ENCODE measurements around the gene HMGN4.

The HMGN4 gene

GRCh38 chr6:26588965-26589364 lies 50.8 kb downstream of the HMGN4 start:
- Histone ChIP-seq H3K4me3 (ENCODE audit: low read depth, low read length) (no peak overlapping the region), H3K36me3 (ENCODE audit: control insufficient read depth, insufficient read depth, low read length) (no peaks in the 10 kb centered on the region), H3K9me3 (ENCODE audit: control insufficient read depth, insufficient read depth, low read length) (no peaks in the 10 kb centered on the region), H3K27ac (ENCODE audit: low read depth, low read length) (no peak overlapping the region), H3K27me3 (ENCODE audit: control insufficient read depth, insufficient read depth, low read length) (no peaks in the 10 kb centered on the region), H3K4me1 (ENCODE audit: control insufficient read depth, insufficient read depth, low read length) (no peaks in the 10 kb centered on the region), H3K9ac (ENCODE audit: low read depth, low read length) (no peak overlapping the region)

GRCh38 chr6:26592649-26593048 lies 54.5 kb downstream of the HMGN4 start:
- Histone ChIP-seq H3K4me3 (ENCODE audit: low read depth, low read length) (no peak overlapping the region), H3K27ac (ENCODE audit: low read depth, low read length) (no peak overlapping the region), H3K36me3 (ENCODE audit: control insufficient read depth, insufficient read depth, low read length) (no peaks in the 10 kb centered on the region), H3K9me3 (ENCODE audit: control insufficient read depth, insufficient read depth, low read length) (no peaks in the 10 kb centered on the region), H3K4me1 (ENCODE audit: control insufficient read depth, insufficient read depth, low read length) (peaks cover 4% of the 10 kb centered on the region; the same call in 1 of the 2 replicates), H3K9ac (ENCODE audit: low read depth, low read length) (no peak overlapping the region), H3K27me3 (ENCODE audit: control insufficient read depth, insufficient read depth, low read length) (no peaks in the 10 kb centered on the region)

GRCh38 chr6:26593278-26594130 lies 55.3 kb downstream of the HMGN4 start:
- no peaks in the 10 kb centered on the region for H3K27me3 ChIP-seq (ENCODE audit: control insufficient read depth, insufficient read depth, low read length)
- H3K9me3 ChIP-seq (ENCODE audit: control insufficient read depth, insufficient read depth, low read length): no peaks in the 10 kb centered on the region
- H3K9ac ChIP-seq (ENCODE audit: low read depth, low read length): no peak overlapping the region
- H3K4me1 ChIP-seq (ENCODE audit: control insufficient read depth, insufficient read depth, low read length): peaks cover 4% of the 10 kb centered on the region; the same call in 1 of the 2 replicates
- H3K36me3 ChIP-seq (ENCODE audit: control insufficient read depth, insufficient read depth, low read length): peaks cover 5% of the 10 kb centered on the region
- H3K27ac ChIP-seq (ENCODE audit: low read depth, low read length): no peak overlapping the region
- H3K4me3 ChIP-seq (ENCODE audit: low read depth, low read length): peak overlapping the region; percentile 93

- no peaks in the 10 kb centered on the region for H3K27me3 ChIP-seq (ENCODE audit: control insufficient read depth, insufficient read depth, low read length)
- peak overlapping the region; percentile 93 for H3K4me3 ChIP-seq (ENCODE audit: low read depth, low read length)
- no peak overlapping the region for H3K9ac ChIP-seq (ENCODE audit: low read depth, low read length)
- peaks cover 4% of the 10 kb centered on the region; the same call in 1 of the 2 replicates for H3K4me1 ChIP-seq (ENCODE audit: control insufficient read depth, insufficient read depth, low read length)
- H3K9me3 ChIP-seq (ENCODE audit: control insufficient read depth, insufficient read depth, low read length): no peaks in the 10 kb centered on the region
- peaks cover 10% of the 10 kb centered on the region for H3K36me3 ChIP-seq (ENCODE audit: control insufficient read depth, insufficient read depth, low read length)
- no peak overlapping the region for H3K27ac ChIP-seq (ENCODE audit: low read depth, low read length)
These were observed 55.9 kb downstream of the HMGN4 start for GRCh38 chr6:26594131-26594498.

GRCh38 chr6:26594730-26595632 lies 56.8 kb downstream of the HMGN4 start:
- Histone ChIP-seq H3K27me3 (ENCODE audit: control insufficient read depth, insufficient read depth, low read length) (no peaks in the 10 kb centered on the region), H3K9me3 (ENCODE audit: control insufficient read depth, insufficient read depth, low read length) (no peaks in the 10 kb centered on the region), H3K9ac (ENCODE audit: low read depth, low read length) (no peak overlapping the region), H3K4me3 (ENCODE audit: low read depth, low read length) (peak overlapping the region; percentile 93), H3K27ac (ENCODE audit: low read depth, low read length) (peak overlapping the region; percentile 82), H3K4me1 (ENCODE audit: control insufficient read depth, insufficient read depth, low read length) (peaks cover 4% of the 10 kb centered on the region; the same call in 1 of the 2 replicates), H3K36me3 (ENCODE audit: control insufficient read depth, insufficient read depth, low read length) (peaks cover 18% of the 10 kb centered on the region)

GRCh38 chr6:26595669-26596269 lies 57.6 kb downstream of the HMGN4 start:
- no peak overlapping the region for H3K9ac ChIP-seq (ENCODE audit: low read depth, low read length)

More at GRCh38 chr6:26595669-26596269, 57.6 kb downstream of the HMGN4 start:
- Histone ChIP-seq H3K4me3 (ENCODE audit: low read depth, low read length) (peak overlapping the region; percentile 93), H3K4me1 (ENCODE audit: control insufficient read depth, insufficient read depth, low read length) (peaks cover 4% of the 10 kb centered on the region; the same call in 1 of the 2 replicates), H3K36me3 (ENCODE audit: control insufficient read depth, insufficient read depth, low read length) (peaks cover 21% of the 10 kb centered on the region), H3K27ac (ENCODE audit: low read depth, low read length) (peak overlapping the region; percentile 82), H3K27me3 (ENCODE audit: control insufficient read depth, insufficient read depth, low read length) (no peaks in the 10 kb centered on the region), H3K9me3 (ENCODE audit: control insufficient read depth, insufficient read depth, low read length) (no peaks in the 10 kb centered on the region)
